NAMALWA (cell line): ENCODE results near the gene PARD3B.

ENCODE experiments used
- DNase-seq: peaks from one replicate; pipeline ENCODE4 v3.0.0-alpha.2; 2015; ENCODE audit warnings: low spot score

PARD3B gene

GRCh38 chr2:205511221-205511620, 965.9 kb downstream of the PARD3B start:
- no peak for DNase-seq

DNA sequence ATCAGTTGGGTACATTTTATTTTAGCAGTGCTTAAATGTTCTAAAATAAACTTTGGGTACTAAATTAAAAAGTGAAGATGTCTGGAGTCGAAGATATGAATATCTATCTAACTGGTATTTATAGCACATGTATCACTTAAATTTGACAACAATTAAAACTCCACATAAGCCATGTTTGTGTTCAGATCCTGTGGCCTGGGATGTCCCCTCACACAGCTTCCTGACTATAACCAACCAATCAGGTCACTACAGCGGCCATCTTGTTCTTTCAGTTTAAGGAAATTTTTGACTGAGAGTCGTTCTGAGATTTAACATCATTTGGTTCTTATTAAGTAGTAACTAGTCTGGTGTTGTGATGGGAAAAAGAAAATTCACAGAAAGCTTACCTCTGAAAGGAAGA, 966.4 kb downstream of the PARD3B start:
- peak; percentile 4 for DNase-seq

DNA sequence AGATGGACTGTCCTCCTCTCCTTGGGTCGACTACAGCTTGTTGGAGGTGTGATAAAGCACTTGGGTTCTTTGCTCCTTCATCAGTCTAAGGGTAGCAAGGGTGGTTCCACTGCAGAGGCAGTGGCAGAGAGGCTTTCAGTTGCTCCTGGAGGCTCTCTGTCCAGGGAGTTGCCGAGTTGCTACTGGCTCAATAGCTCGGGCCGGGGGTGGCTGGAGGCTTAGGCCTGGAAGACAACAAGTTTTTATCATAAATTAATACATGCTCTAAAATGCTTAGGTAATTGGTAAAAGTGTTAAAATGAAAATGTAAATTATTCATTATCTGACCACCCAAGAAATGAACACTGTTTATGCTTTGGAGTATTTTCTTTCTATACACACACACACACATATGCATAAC, 975.0 kb downstream of the PARD3B start:
- no peak for DNase-seq

- DNase-seq, result no peak
These were observed 979.4 kb downstream of the PARD3B start for GRCh38 chr2:205524656-205525055.

DNA sequence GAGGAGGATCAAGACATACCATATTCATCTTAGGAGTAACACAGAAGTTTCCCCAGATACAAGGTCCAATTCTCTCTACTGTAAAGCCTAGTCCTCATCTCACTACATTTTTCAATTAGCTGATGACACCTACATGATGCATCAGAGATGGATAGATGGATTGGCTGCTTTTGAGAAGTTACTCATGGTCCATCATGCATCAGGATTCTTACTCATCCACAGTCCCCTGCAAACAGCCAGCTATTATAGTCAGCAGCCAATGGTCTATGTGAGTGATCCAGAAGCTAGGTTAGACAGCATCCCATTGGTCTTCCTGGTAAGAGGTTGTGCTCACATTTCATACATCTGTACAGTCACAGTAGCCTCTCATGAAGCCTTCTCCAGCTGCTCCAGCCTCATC, 982.5 kb downstream of the PARD3B start:
- DNase-seq, result no peak

- no peak for DNase-seq
These were observed 985.8 kb downstream of the PARD3B start for GRCh38 chr2:205531072-205531471.

GRCh38 chr2:205531489-205532148, 986.3 kb downstream of the PARD3B start:
- no peak for DNase-seq

- peak; percentile 29 for DNase-seq
These were observed 989.7 kb downstream of the PARD3B start for GRCh38 chr2:205535001-205535400.

DNA sequence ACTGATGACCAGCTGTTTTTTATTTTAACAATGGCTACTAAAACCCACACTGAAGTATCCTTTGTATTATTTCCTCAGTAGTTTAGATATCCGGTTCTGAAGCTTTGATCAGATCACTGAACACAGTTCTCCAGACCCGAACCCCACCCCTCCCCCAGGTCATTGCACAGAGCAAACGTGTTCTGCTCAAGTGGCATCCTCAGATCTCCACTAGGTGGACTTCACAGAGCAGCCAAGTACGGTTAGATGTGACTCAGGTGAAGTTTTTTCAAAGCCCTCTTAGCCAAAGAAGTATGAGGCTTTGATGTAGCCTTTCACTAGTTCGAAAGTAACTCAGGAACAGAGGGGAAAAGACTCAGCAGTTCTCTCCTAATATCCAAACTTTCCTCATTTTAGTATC, 994.3 kb downstream of the PARD3B start:
- DNase-seq, result peak; percentile 9

DNA sequence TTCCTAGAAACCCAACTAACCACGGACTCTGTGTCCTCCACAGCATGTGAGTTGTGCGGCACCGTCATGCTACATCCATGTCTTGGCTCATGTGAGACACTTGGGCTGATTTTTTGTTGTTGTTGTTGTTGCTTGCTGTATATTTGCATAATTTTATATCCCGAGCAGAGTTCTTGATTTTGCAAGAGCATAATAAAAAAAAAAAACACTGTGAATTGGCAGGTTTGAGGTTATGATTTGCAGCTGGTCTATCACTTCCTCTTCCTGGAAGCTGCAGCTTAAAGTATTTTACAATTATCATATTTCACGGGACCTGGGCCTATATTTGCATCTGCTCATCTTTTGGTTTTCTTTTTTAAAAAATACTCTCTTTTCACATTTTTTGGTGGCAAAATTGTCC, 994.8 kb downstream of the PARD3B start:
- peak; percentile 11 for DNase-seq

DNA sequence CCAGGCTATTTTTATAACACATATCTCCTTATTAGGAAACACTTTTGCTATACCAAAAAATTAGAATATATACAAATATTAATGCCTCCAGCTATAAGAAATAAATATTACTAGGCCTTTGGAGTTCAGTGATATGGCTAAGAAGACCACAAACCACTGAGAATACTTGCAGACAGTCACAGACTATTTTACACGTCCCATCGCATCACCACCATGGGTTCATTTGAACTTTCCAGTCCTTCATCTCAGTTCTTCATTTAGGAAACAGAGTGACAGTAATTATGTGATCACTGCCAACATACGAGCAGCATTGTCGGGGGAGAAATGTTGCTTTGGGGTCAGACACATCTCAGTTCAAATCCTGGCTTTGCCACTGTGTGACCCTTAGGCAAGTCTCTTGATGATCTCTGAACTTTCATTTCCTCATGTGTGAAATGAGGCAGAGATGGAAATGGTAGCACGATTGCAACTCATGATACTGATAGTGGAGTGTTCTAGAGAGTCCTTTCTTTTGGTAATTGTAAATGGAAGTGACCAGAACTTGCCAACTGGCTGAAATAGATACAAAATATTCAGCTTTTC, 998.1 kb downstream of the PARD3B start:
- DNase-seq, result no peak

DNA sequence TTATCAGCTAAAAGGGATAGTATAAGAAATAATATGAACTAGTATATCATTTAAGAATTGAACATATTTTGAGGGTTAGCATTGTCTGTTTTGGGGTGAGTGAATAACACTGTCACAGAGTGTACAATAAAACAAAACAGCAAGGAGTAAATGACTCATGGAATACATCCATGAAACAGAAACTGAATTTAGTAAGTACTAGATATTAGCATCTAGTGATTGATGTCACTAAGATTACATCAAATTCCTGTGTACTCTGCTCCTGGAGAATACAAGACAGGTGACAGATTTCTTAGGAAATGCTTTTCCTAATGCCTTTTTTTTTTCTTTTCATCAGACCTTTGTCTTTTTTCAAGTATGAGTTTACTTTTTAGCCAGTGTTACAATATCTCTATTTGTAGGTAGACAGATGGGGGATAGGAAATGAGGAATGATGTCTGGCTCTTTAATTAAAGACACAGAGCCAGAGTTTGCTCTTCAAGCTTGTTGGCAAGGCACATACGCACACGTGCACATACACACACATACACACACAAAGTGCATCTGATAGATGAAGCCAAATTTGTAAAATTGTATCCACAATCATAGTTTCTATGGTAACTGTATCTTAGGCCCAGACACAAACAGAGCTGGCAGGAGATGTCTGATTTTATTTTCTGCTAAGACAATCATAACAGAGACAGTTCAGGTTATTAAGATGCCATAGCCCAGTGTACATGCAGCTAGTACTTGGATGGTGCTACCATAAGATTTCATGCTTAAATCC, 998.8 kb downstream of the PARD3B start:
- no peak for DNase-seq

- DNase-seq, result no peak
These were observed 1000.9 kb downstream of the PARD3B start for GRCh38 chr2:205545971-205546816.

DNA sequence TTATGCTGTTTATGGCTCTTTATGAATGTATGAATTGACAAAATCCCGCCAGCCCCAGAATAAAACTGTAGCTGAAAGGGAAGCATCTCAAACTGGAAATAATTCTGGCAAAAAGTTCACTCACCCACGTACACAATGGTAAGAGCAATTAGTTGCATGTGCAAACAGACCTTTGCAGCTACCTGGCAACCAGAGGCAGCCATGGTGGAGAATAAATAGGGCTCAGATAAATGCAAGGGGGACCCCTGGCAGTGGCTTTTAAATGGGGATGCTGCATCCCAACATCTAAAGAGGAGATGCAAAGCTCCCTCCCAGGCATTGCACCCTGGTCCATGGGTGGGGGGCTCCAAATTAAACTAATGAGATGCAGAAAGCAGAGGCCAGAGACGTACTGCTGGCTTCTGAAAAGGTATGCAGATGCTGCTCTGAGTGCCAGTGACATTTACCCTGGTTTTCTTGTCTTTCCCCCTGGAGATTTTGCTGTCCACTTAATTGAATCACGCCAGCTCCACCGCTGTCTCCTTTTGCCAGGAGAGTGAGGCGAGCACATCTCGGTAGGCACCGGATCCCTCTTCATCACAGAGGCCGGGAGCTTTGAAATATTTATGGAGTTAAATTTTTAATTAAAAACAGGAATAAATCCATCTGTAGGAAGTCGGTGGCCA, 1010.4 kb downstream of the PARD3B start:
- no peak for DNase-seq

- no peak for DNase-seq
These were observed 1011.1 kb downstream of the PARD3B start for GRCh38 chr2:205556357-205556756.

- DNase-seq, result no peak
These were observed 1011.7 kb downstream of the PARD3B start for GRCh38 chr2:205556841-205557539.

DNA sequence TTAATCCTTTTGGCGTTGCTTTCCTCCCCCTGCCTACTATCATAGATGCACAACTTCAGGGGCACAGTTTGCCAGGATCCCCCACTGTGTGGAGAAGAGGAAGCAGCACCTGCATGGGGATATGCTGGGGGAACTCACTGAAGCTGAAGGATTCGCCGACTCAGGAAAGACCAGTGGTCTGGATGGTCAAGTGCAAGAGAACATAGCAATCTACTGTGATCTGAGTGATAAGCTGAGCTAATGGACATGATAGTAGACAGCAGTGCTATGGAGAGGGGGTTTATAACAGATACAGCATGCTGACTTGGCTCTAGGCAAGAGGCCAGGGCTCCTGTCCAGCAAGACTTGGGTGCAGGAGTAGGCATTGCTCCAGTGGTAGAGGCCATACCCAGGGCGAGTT, 1012.6 kb downstream of the PARD3B start:
- DNase-seq, result no peak

DNA sequence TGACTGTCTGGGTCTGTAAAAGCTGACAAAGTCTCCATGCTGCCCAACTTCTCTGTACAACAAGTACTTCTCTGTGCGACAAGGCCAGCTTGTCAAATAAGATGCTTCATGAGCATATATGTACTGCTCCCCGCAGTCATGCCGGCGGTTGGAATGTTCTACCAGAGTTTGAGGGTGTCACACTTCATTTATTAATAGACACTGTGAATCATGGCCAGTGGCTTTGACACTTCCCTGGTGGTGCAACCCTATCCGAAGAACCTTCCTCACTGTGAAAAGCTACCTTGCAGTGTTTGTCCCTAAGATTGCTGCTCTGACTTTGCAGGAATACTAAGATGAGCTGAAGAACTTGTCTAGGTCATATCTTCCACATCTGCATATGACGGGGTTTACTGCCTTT, 1016.2 kb downstream of the PARD3B start:
- no peak for DNase-seq

DNA sequence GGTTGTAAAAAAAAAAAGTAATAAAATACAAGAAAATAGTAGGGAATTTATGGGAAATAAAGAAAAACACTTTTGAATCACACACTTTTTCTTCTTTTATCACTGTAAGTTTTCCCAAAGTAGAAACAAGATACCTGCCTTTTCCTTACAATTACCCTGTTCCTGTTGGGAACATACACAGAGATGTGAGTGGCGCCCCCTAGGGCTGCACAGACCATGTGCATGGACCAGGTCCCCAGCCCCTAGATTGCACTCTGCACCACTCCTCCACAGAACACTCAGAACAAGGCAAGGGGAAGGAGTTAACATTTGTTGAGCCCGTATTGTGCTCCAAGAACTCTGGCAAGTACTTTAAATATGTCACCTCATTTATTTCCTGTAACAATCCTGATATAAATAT, 1018.4 kb downstream of the PARD3B start:
- DNase-seq, result peak; percentile 17

DNA sequence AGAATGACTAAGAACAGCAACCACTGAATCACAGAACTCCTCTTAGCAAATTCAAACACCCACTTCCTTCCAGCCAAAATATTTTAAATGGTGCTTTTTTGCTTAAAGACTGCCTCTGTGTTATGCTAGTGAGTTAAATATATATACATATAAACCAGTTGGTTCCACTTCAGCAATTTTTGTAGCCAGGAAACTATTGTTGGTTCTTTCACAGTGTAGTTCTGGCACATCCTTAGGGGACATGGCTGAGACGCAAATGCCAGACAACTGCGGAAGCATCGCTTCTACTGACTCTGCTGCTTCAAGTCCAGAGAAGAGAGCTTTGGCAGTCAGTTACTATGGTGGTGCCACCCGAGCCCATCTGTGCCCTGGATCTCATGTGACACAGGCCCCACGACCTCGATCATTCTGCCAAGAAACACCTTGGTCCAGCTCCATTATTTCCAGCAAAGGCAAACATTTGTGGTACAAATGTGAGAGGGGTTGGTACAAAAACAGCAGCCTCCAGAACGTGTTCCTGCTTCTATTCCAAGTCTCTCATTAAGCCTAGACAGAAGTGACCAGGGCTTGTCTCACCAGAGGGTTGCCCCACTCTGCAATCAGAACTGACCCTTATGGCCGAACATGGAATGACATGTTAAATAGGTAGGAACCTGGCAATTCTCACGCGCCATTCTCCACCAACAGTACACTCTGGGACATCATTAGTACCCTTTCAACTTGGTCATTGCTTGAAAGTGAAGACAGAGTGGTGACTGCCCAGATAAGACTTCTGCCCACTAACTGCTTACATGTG, 1019.3 kb downstream of the PARD3B start:
- DNase-seq, result no peak

DNA sequence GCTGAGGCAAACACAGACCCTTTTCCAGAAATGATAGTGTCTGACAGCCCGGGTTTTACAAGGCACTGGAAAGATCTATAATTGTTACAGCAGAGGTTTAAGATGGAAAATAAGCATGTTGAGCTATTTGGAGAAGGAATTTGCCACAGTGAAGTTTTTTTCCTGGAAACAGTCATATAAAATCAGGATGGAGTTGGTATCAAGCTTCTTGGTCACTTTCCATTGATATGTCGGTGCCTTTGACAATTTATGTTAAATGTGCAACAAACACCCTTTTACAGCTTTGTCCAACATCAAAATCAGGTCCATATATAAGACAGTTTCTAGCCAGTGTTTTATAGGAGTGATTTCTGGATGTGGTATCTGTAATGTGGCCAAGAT, 1019.9 kb downstream of the PARD3B start:
- no peak for DNase-seq
